AG04450 (cell line): ENCODE measurements around the gene ALB. TPM values are rescaled to one million over a fixed set of nuclear protein-coding genes. Genes with fewer than 3 reads are reported as not detected.

Experiments
- CTCF ChIA-PET: fragments of 300-600, 350-600 bp; formaldehyde crosslinking; extraction: SDS; loops from one replicate; lab custom pipeline; 2022; ENCODE audit warnings: antibody characterized with exemption, inconsistent platforms; lab: Charles Lee
- POLR2A ChIA-PET: fragments of 350-600 bp; formaldehyde crosslinking; extraction: SDS; loops from one replicate; lab custom pipeline; 2021; ENCODE audit warnings: antibody characterized with exemption, inconsistent platforms; lab: Yijun Ruan, JAX
- DNase-seq: peaks from one replicate; pipeline ENCODE4 v3.0.0-alpha.2; 2011; ENCODE audit warnings: low read depth, low spot score
- H3K27ac ChIP-seq: one replicate; pipeline ENCODE4 v1.5.1; 2012; ENCODE audit warnings: low read depth, low read length, control low read depth
- H3K27me3 ChIP-seq: one replicate; pipeline ENCODE4 v1.6.0; 2012; ENCODE audit warnings: low read length; ENCODE audit not compliant: control insufficient read depth, insufficient read depth
- H3K4me3 ChIP-seq: 2 replicates; pipeline ENCODE4 v1.5.1; 2011; ENCODE audit warnings: mild to moderate bottlenecking, low read depth, low read length, control low read depth
- H3K9me3 ChIP-seq: 2 replicates; pipeline ENCODE4 v1.5.1; 2012; ENCODE audit warnings: low read length; ENCODE audit not compliant: control insufficient read depth, insufficient read depth
- CTCF ChIP-seq: IDR thresholded peaks from 2 replicates; pipeline ENCODE4 v1.5.1; 2011; ENCODE audit warnings: low read depth, low read length, control low read depth, inconsistent platforms
- polyA plus RNA-seq: library from polyadenylated mRNA; depleted of rRNA; stranded (reverse); fragments of >200 nt; gene quantifications from 2 replicates; pipeline ENCODE4 v1.2.3, GENCODE V29; 2011

Gene ALB
- polyA plus RNA-seq, 1 experiment, result not detected

- ChIA-PET CTCF (no interaction called here), POLR2A (no interaction called here)
- no peak for DNase-seq
These were observed 7.0 kb downstream of the ALB start for GRCh38 chr4:73410916-73411730.

DNA sequence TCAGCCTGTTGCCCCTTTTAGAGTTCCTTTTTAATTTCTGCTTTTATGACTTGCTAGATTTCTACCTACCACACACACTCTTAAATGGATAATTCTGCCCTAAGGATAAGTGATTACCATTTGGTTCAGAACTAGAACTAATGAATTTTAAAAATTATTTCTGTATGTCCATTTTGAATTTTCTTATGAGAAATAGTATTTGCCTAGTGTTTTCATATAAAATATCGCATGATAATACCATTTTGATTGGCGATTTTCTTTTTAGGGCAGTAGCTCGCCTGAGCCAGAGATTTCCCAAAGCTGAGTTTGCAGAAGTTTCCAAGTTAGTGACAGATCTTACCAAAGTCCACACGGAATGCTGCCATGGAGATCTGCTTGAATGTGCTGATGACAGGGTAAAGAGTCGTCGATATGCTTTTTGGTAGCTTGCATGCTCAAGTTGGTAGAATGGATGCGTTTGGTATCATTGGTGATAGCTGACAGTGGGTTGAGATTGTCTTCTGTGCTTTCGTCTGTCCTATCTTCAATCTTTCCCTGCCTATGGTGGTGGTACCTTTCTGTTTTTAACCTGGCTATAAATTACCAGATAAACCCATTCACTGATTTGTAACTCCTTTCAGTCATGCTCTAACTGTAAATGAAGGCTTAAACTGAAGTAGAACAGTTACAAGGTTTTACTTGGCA is 7.8 kb downstream of the ALB start:
- Histone ChIP-seq H3K9me3 (no peaks in the 10 kb centered on the region), H3K27me3 (peaks cover 3% of the 10 kb centered on the region), H3K4me3 (no peak overlapping the region), H3K27ac (no peak overlapping the region)
- ChIA-PET CTCF (no interaction called here), POLR2A (no interaction called here)
- DNase-seq, result no peak
- no peak for TF ChIP-seq CTCF

More at GRCh38 chr4:73410916-73411730, 7.0 kb downstream of the ALB start:
- Histone ChIP-seq H3K27ac (no peak overlapping the region), H3K4me3 (no peak overlapping the region), H3K27me3 (peaks cover 3% of the 10 kb centered on the region), H3K9me3 (no peaks in the 10 kb centered on the region)
- TF ChIP-seq CTCF, result no peak

DNA sequence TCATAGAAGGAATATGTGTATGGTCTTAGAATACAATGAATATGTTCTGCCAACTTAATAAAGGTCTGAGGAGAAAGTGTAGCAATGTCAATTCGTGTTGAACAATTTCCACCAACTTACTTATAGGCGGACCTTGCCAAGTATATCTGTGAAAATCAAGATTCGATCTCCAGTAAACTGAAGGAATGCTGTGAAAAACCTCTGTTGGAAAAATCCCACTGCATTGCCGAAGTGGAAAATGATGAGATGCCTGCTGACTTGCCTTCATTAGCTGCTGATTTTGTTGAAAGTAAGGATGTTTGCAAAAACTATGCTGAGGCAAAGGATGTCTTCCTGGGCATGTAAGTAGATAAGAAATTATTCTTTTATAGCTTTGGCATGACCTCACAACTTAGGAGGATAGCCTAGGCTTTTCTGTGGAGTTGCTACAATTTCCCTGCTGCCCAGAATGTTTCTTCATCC is 9.2 kb downstream of the ALB start:
- ChIA-PET CTCF (interaction anchor here (0.7 kb wide), 1 partner anchor 33 kb away, joined by 3 read pairs; no protein-coding TSS in a partner anchor), POLR2A (no interaction called here)
- Histone ChIP-seq H3K4me3 (no peak overlapping the region), H3K9me3 (no peaks in the 10 kb centered on the region), H3K27ac (no peak overlapping the region), H3K27me3 (peaks cover 3% of the 10 kb centered on the region)
- no peak for TF ChIP-seq CTCF
- DNase-seq, result no peak

DNA sequence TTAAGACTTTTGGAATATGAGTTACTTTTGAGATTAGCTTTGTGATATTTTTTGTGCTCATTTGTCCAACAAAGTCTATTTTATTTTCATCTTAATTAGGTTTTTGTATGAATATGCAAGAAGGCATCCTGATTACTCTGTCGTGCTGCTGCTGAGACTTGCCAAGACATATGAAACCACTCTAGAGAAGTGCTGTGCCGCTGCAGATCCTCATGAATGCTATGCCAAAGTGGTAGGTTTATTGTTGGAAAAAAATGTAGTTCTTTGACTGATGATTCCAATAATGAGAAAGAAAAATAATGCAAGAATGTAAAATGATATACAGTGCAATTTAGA is 10.8 kb downstream of the ALB start:
- no peak for DNase-seq
- ChIA-PET POLR2A (no interaction called here), CTCF (interaction anchor here (0.6 kb wide), 1 partner anchor 32 kb away, joined by 4 read pairs; no protein-coding TSS in a partner anchor)
- H3K4me3 ChIP-seq, result no peak overlapping the region
- no peak overlapping the region for H3K27ac ChIP-seq
- peaks cover 3% of the 10 kb centered on the region for H3K27me3 ChIP-seq
- TF ChIP-seq CTCF, result no peak
- H3K9me3 ChIP-seq, result no peaks in the 10 kb centered on the region

GRCh38 chr4:73415807-73416238 is 11.7 kb downstream of the ALB start:
- CTCF ChIA-PET, result no interaction called here
- TF ChIP-seq CTCF, result no peak

More at GRCh38 chr4:73415807-73416238, 11.7 kb downstream of the ALB start:
- POLR2A ChIA-PET, result no interaction called here
- DNase-seq, result no peak
- Histone ChIP-seq H3K4me3 (no peak overlapping the region), H3K27me3 (peaks cover 3% of the 10 kb centered on the region), H3K27ac (no peak overlapping the region), H3K9me3 (no peaks in the 10 kb centered on the region)
